A673 (cell line): ENCODE measurements around the gene EXOG.

ENCODE experiments used
- EZH2 ChIP-seq: fragments of 200-600 bp; sonication (generic); IDR thresholded peaks from 2 replicates; pipeline ENCODE4 v1.6.1; 2017; ENCODE audit warnings: borderline replicate concordance, low read depth, mild to moderate bottlenecking, mixed read lengths, antibody characterized with exemption, low read length; ENCODE audit not compliant: poor library complexity, severe bottlenecking
- TF ChIP-seq, protein P1 (sequence below): fragments of 300-800, 200-600 bp; sonication (generic); conservative IDR thresholded peaks from 2 replicates; pipeline ENCODE4 v1.5.1; 2017; ENCODE audit warnings: low read depth, mild to moderate bottlenecking, antibody characterized with exemption, low read length, moderate library complexity, mixed read lengths

GRCh38 chr3:38533285-38533976 lies 37.3 kb downstream of the EXOG start:
- TF ChIP-seq, protein P1, sequence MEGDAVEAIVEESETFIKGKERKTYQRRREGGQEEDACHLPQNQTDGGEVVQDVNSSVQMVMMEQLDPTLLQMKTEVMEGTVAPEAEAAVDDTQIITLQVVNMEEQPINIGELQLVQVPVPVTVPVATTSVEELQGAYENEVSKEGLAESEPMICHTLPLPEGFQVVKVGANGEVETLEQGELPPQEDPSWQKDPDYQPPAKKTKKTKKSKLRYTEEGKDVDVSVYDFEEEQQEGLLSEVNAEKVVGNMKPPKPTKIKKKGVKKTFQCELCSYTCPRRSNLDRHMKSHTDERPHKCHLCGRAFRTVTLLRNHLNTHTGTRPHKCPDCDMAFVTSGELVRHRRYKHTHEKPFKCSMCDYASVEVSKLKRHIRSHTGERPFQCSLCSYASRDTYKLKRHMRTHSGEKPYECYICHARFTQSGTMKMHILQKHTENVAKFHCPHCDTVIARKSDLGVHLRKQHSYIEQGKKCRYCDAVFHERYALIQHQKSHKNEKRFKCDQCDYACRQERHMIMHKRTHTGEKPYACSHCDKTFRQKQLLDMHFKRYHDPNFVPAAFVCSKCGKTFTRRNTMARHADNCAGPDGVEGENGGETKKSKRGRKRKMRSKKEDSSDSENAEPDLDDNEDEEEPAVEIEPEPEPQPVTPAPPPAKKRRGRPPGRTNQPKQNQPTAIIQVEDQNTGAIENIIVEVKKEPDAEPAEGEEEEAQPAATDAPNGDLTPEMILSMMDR, result no peak
- TF ChIP-seq EZH2, result no peak
